ENCODE results near the gene ELOVL5. TPM values are rescaled to one million over a fixed set of nuclear protein-coding genes. Genes with fewer than 3 reads are reported as not detected.

Gene ELOVL5
- polyA plus RNA-seq, 1 of the 3 experiments (the other 2 are of a cell fraction): 31.9 TPM

GRCh38 chr6:53321701-53322100 is 27.0 kb downstream of the ELOVL5 start:
- Histone ChIP-seq H3K9me2 (no peaks in the 10 kb centered on the region), H3K27me3 (ENCODE audit: insufficient read depth) (no peaks in the 10 kb centered on the region), H3K9ac (no peak overlapping the region), H3K9me3 (no peaks in the 10 kb centered on the region), H3K4me2 (no peak overlapping the region), H3K4me1 (ENCODE audit: control insufficient read depth in 1 of 2, insufficient read depth in 2 of 2, low read depth in 1 of 2, low read length in 1 of 2) (peaks cover 13 to 26% of the 10 kb centered on the region in 2 experiments), H3K27ac (ENCODE audit: low read depth in 2 of 2, low read length in 1 of 2) (peak overlapping the region; percentile 16 to 24; a peak in 2 of 4 replicates), H3K79me2 (ENCODE audit: insufficient read depth) (peaks cover 93% of the 10 kb centered on the region), H2AFZ (ENCODE audit: low read depth) (no peak overlapping the region), H3K4me3 (ENCODE audit: low read depth in 2 of 2, low read length in 1 of 2) (no peak overlapping the region), H3K36me3 (replicated peaks in 1 of 2; ENCODE audit: control insufficient read depth in 1 of 2, insufficient read depth in 2 of 2, low read length in 1 of 2) (no peaks in the 10 kb centered on the region), H4K20me1 (ENCODE audit: insufficient read depth) (peaks cover 17% of the 10 kb centered on the region), H3F3A (replicated peaks; ENCODE audit: insufficient read depth) (peaks cover 14% of the 10 kb centered on the region)
- no peak for TF ChIP-seq GABPA (IDR thresholded peaks at IDR 0.05; ENCODE audit: low read depth)
- no peak for TF ChIP-seq RXRA (IDR thresholded peaks at IDR 0.05; ENCODE audit: borderline replicate concordance, low read depth)
- no peak for TF ChIP-seq MEF2A (IDR thresholded peaks at IDR 0.05; ENCODE audit: borderline replicate concordance, low read depth)
- TF ChIP-seq FOXJ3 (CRISPR knock-in tag; IDR thresholded peaks at IDR 0.05): no peak
- no peak for TF ChIP-seq CTCF (IDR thresholded peaks at IDR 0.05)
- TF ChIP-seq FOXM1 (IDR thresholded peaks at IDR 0.05; ENCODE audit: low read depth): no peak
- no peak for TF ChIP-seq TCF12 (IDR thresholded peaks at IDR 0.05)
- WGBS (ENCODE audit: low lambda C conversion rate): 77% methylated on average over 2 of the region's 2 CpGs
- DNase-seq: no peak
- ChIA-PET POLR2A (no interaction called here), CTCF (interaction anchor here (0.9 to 1.6 kb wide), 6 partner anchors 12 to 405 kb away, joined by 3 to 8 read pairs (median 3); no protein-coding TSS in a partner anchor)

- WGBS (ENCODE audit: low lambda C conversion rate): 99% methylated on average over 5 of the region's 5 CpGs
- Histone ChIP-seq H3K4me2 (no peak overlapping the region), H3F3A (replicated peaks; ENCODE audit: insufficient read depth) (peaks cover 12% of the 10 kb centered on the region), H3K4me3 (ENCODE audit: low read depth in 2 of 2, low read length in 1 of 2) (no peak overlapping the region), H4K20me1 (ENCODE audit: insufficient read depth) (peaks cover 12% of the 10 kb centered on the region), H3K36me3 (replicated peaks in 1 of 2; ENCODE audit: control insufficient read depth in 1 of 2, insufficient read depth in 2 of 2, low read length in 1 of 2) (no peaks in the 10 kb centered on the region), H3K79me2 (ENCODE audit: insufficient read depth) (peaks cover 100% of the 10 kb centered on the region), H3K9ac (no peak overlapping the region), H2AFZ (ENCODE audit: low read depth) (no peak overlapping the region), H3K27ac (ENCODE audit: low read depth in 2 of 2, low read length in 1 of 2) (no peak overlapping the region), H3K4me1 (ENCODE audit: control insufficient read depth in 1 of 2, insufficient read depth in 2 of 2, low read depth in 1 of 2, low read length in 1 of 2) (peaks cover 11 to 22% of the 10 kb centered on the region in 2 experiments), H3K9me3 (no peaks in the 10 kb centered on the region), H3K9me2 (no peaks in the 10 kb centered on the region), H3K27me3 (ENCODE audit: insufficient read depth) (no peaks in the 10 kb centered on the region)
- CTCF ChIA-PET: interaction anchor here (1.3 kb wide), 2 partner anchors 11 to 405 kb away, joined by 3 to 5 read pairs; no protein-coding TSS in a partner anchor
- POLR2A ChIA-PET: no interaction called here
- TF ChIP-seq FOSL2 (IDR thresholded peaks at IDR 0.05; ENCODE audit: borderline replicate concordance, low read depth) (no peak), IRF3 (IDR thresholded peaks at IDR 0.05; ENCODE audit: low read depth, low read length) (no peak), TAF1 (IDR thresholded peaks at IDR 0.05; ENCODE audit: borderline replicate concordance, low read depth, low read length) (no peak), SIN3A (IDR thresholded peaks at IDR 0.05; ENCODE audit: borderline replicate concordance, low read depth, low read length) (no peak), NFIC (IDR thresholded peaks at IDR 0.05; ENCODE audit: borderline replicate concordance) (no peak), RXRA (IDR thresholded peaks at IDR 0.05; ENCODE audit: borderline replicate concordance, low read depth) (no peak), POLR2AphosphoS5 (IDR thresholded peaks at IDR 0.05; ENCODE audit: low read depth, low read length) (no peak), GABPA (IDR thresholded peaks at IDR 0.05; ENCODE audit: low read depth) (no peak), RCOR1 (IDR thresholded peaks at IDR 0.05; ENCODE audit: low read length) (no peak), MAX (IDR thresholded peaks at IDR 0.05; ENCODE audit: low read depth) (no peak), SMC3 (IDR thresholded peaks at IDR 0.05; ENCODE audit: low read depth, low read length) (no peak), FOXM1 (IDR thresholded peaks at IDR 0.05; ENCODE audit: low read depth) (no peak), TEAD4 (IDR thresholded peaks at IDR 0.05; ENCODE audit: borderline replicate concordance, insufficient read depth) (no peak), GATA2 (CRISPR knock-in tag; IDR thresholded peaks at IDR 0.05) (no peak), TCF12 (IDR thresholded peaks at IDR 0.05) (no peak), NRF1 (IDR thresholded peaks at IDR 0.05; ENCODE audit: low read depth, low read length) (no peak), EZH2phosphoT487 (IDR thresholded peaks at IDR 0.05; ENCODE audit: borderline replicate concordance, low read depth) (no peak)
- TF ChIP-seq, protein P1, sequence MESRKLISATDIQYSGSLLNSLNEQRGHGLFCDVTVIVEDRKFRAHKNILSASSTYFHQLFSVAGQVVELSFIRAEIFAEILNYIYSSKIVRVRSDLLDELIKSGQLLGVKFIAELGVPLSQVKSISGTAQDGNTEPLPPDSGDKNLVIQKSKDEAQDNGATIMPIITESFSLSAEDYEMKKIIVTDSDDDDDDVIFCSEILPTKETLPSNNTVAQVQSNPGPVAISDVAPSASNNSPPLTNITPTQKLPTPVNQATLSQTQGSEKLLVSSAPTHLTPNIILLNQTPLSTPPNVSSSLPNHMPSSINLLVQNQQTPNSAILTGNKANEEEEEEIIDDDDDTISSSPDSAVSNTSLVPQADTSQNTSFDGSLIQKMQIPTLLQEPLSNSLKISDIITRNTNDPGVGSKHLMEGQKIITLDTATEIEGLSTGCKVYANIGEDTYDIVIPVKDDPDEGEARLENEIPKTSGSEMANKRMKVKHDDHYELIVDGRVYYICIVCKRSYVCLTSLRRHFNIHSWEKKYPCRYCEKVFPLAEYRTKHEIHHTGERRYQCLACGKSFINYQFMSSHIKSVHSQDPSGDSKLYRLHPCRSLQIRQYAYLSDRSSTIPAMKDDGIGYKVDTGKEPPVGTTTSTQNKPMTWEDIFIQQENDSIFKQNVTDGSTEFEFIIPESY (IDR thresholded peaks at IDR 0.05; ENCODE audit: borderline replicate concordance, low read depth): no peak
- DNase-seq: no peak
Observed at GRCh38 chr6:53320964-53321363, 27.8 kb downstream of the ELOVL5 start.

Data from SK-N-SH (cell line).